CD4-positive, alpha-beta T cell treated with Interleukin-6 at 100 ng/mL for 8 hours (primary cell): ENCODE data around the gene EIF3A.
"Not testable (repeated sequence)": the region's sequence is repeated elsewhere in the genome, so short reads cannot be mapped to it uniquely, and the experiment has no call there.

ENCODE experiments used
- DNase-seq: peaks from one replicate; pipeline ENCODE4 v3.0.0-alpha.2; 2020; ENCODE audit warnings: mixed read lengths, low spot score

Gene EIF3A, protein sequence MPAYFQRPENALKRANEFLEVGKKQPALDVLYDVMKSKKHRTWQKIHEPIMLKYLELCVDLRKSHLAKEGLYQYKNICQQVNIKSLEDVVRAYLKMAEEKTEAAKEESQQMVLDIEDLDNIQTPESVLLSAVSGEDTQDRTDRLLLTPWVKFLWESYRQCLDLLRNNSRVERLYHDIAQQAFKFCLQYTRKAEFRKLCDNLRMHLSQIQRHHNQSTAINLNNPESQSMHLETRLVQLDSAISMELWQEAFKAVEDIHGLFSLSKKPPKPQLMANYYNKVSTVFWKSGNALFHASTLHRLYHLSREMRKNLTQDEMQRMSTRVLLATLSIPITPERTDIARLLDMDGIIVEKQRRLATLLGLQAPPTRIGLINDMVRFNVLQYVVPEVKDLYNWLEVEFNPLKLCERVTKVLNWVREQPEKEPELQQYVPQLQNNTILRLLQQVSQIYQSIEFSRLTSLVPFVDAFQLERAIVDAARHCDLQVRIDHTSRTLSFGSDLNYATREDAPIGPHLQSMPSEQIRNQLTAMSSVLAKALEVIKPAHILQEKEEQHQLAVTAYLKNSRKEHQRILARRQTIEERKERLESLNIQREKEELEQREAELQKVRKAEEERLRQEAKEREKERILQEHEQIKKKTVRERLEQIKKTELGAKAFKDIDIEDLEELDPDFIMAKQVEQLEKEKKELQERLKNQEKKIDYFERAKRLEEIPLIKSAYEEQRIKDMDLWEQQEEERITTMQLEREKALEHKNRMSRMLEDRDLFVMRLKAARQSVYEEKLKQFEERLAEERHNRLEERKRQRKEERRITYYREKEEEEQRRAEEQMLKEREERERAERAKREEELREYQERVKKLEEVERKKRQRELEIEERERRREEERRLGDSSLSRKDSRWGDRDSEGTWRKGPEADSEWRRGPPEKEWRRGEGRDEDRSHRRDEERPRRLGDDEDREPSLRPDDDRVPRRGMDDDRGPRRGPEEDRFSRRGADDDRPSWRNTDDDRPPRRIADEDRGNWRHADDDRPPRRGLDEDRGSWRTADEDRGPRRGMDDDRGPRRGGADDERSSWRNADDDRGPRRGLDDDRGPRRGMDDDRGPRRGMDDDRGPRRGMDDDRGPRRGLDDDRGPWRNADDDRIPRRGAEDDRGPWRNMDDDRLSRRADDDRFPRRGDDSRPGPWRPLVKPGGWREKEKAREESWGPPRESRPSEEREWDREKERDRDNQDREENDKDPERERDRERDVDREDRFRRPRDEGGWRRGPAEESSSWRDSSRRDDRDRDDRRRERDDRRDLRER (N-terminal part only)

GRCh38 chr10:119080521-119081259 lies at the start of gene EIF3A:
EIF3A (minus strand) TSS chr10:119080817; CDS start chr10:119080676, 141 bp downstream.
- peak; percentile 88 for DNase-seq

- DNase-seq, result no peak
Observed at GRCh38 chr10:119129721-119130120, 49.1 kb upstream of the EIF3A start.

- no peak for DNase-seq
Observed at GRCh38 chr10:119125942-119126341, 45.3 kb upstream of the EIF3A start.

DNA sequence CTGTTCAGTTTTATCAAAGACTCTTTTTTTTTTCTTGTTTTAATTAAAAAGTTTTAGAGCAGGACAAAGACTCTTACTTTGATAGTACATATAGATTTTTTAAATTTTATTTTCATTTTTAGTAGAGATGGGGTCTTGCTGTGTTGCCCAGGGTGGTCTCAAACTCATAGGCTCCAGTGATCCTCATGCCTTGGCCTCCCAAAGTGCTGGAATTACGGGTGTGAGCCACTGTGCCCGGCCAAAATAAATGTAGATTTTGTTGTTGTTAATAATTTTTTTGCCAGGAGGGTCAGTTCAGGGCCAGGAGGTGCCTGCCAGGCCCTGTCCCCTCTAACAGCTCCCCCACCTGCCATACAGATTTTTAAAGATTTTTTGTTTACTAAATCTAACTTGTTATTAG lies 40.3 kb upstream of the EIF3A start:
- DNase-seq, result no peak

DNA sequence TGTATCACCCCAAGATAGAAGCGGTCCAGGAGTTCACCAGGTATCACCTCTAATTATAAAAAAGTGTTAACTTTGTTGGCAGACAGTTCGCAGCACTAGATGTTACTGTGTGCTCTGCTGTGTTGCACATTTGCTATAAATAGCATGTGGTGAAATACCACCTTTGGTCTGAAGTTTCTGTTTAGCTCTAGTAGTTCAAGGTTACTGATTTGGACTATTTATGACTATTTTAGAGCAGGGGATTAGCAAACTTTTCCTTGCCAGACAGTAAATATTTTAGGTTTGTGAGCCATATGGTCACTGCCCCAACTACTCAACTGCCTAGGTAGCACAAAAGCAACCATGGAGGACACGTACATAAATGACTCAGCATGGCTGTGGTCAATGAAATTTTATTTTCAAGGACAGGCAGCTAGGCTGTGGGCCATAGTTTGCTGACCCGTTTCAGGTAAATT lies 39.8 kb upstream of the EIF3A start:
- DNase-seq, result no peak

DNA sequence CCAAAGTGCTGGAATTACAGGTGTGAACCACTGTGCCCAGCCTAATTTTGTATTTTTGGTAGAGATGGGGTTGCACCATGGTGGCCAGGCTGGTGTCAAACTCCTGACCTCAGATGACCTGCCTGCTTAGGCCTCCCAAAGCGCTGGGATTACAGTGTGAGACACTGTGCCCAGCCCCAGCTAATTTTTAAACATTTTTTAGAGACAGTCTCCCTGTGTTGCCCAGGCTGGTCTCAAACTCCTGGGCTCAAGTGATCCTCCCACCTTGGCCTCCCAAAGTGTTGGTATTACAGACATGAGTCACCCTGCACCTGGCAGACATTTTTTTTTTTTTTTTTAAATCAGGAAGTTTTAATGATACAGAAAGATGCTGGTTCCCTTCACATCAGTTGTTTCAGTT lies 38.8 kb upstream of the EIF3A start:
- DNase-seq, result no peak

DNA sequence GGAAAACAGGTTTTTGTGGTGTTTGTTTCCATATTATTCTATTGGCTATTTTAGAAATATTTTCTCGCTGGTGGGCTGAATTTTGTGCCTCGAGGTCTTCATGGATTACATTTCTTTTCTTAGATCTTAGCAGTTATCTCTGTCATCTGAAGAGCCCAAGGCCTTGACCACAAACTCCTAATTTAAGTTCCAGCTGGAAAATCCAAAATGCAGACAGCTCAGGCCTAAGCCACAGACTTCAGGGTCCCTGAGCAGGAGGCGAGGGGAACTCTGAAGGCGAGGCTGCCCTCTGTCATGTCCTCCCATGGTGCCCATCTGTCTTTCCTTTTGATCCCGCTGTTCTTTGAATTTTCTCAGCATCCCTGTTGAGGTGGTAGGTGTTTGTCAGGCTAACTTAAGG lies 37.6 kb upstream of the EIF3A start:
- no peak for DNase-seq

- DNase-seq, result no peak
Observed at GRCh38 chr10:119116326-119116951, 35.8 kb upstream of the EIF3A start.

- no peak for DNase-seq
Observed at GRCh38 chr10:119115926-119116325, 35.3 kb upstream of the EIF3A start.

GRCh38 chr10:119113751-119114732 lies 33.4 kb upstream of the EIF3A start:
- DNase-seq, result no peak

DNA sequence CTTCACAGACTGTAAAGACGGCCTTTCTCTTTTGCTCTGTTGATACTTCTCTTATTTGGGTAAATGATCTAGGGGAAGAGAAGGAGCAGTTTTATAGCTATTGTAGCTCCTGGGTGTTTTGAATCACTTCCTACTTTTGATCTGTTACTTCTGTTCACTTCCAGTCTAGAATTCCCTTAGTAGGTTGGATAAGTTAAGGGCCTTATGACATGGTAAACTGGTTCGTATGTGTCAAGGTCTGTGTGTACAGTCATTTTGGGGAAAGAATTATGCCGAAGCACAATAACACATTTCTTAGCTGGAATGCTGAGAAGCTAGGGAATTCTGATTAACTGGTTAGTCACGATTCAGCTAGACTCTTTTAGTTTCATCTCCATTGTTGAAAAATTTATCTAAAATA lies 31.4 kb upstream of the EIF3A start:
- no peak for DNase-seq

DNA sequence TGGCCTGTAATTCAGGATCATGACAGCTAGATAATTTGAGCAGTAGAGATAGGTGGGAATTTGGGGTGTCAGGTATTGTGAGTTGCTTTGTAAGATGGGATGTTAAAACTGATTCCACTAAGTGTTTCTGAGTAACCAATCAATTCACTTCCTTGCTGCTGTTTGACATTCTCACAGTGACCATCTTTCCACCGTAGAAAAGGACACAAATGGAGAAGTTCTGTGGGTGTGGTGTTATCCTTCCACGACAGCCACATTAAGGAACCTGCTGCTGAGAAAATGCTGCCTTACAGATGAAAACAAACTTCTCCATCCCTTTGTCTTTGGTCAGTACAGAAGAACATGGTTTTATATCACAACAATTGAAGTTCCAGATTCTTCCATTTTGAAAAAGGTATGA lies 27.2 kb upstream of the EIF3A start:
- DNase-seq, result not testable (repeated sequence)

DNA sequence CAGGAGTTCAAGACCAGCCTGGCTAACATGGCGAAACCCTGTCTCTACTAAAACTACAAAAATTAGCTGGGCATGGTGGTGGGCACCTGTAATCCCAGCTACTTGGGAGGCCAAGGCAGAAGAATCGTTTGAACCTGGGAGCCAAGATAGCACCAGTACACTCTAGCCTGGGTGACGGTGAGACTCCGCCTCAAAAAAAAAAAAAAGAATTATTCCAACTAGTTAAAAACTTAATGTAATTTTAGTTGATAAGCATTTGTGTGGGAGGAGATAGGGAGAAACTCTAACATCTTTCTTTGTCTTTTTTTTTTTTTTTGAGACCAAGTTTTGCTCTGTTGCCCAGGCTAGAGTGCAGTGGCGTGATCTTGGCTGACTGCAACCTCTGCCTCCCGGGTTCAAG lies 26.5 kb upstream of the EIF3A start:
- not testable (repeated sequence) for DNase-seq

- DNase-seq, result not testable (repeated sequence)
Observed at GRCh38 chr10:119105899-119106298, 25.3 kb upstream of the EIF3A start.

GRCh38 chr10:119105155-119105554 lies 24.5 kb upstream of the EIF3A start:
- no peak for DNase-seq

DNA sequence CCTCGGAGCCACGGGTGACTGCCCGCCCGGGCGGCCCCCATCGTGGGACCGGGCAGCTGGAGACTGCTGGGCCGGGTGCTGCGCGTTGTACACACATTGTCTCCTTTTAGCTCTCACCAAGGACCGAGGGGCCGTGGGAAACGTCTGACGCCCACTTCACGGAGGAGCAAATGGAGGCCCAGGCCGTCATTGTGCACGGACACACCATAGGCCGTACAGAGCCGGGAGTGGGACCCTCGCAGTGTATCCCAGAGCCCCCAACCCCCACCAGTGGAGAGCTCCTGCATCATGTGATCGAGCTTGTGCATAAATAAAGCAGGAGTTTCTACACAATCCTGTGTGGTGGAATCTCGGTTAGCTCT lies 24.0 kb upstream of the EIF3A start:
- no peak for DNase-seq

- DNase-seq, result peak; percentile 83
Observed at GRCh38 chr10:119103903-119104653, 23.5 kb upstream of the EIF3A start, which contains the start of gene DENND10. DENND10 (plus strand) TSS chr10:119104113; CDS start chr10:119104143, 30 bp downstream.

DNA sequence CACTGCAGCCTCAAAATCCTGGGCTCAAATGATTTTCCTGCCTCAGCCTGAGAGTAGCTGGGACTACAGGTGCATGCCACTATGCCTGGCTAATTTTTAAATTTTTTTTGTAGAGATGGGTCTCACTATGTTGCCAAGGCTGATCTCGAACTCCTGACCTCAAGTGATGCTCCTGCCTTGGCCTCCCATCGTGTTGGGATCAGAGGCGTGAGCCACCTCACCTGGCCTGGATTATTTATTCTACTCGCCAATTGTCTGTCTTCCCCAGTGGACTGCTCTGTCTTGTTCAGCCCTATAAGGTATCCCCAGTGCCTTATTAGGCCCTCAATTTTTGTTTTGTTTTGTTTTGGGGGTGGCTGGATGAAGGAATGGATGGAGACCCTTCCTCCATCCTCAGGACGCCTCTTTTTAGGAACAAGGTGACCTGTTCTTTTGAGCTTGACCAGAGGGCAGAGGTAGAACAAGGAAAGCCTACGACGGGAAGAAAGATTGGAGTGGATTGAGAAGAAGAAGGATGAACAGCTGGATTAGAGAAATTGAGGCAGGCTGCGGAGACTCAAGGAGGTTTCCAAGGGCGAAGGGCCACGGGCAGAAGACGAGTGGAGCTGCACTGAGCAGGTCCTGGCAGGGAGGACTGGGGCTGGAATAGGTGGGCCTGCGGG lies 22.8 kb upstream of the EIF3A start:
- no peak for DNase-seq
